GM19438 (cell line): Measurements from ENCODE around the gene VAMP1.
A peak's percentile ranks its signal among the peaks of the same experiment; 100 is the strongest.

ENCODE experiments used
- ATAC-seq: cut with Tn5 transposase; IDR thresholded peaks from one replicate; pipeline ENCODE4 v1.9.1; 2021; ENCODE audit warnings: low read depth; ENCODE audit not compliant: unreplicated experiment

The VAMP1 gene

DNA sequence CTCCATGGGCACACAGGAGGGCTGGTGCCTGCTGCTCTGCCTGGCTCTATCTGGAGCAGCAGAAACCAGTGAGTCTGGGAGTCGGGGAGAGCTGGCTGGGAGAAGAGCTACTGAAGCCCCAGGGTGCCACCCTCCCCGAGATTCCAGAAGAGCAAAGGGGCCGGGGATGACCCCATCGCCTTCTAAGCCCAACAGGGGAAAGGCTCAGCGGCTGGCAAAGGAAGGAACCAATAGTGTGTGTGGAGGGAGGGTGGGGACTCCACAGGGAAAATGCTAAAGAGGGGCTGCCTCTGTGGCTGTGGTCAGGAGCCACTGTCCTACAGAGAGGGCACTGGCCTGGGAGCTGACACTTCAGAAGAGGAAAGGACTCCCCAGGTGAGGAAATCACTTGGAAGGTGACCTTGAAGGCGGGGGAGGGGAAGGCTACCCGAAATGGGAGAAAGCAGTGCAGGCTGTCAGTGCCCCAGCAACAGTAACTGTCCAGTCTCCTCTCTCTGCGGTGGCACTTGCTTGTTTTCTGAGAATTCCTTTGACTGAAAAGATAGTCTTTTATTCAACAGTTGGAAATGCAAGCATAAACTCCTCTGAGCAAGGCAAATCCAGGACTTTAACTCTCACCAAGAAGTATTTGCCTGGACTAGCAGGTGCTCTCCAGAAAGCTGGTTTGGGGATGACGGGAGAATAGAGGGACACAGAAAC lies 18.1 kb downstream of the VAMP1 start:
- ATAC-seq = no peak

DNA sequence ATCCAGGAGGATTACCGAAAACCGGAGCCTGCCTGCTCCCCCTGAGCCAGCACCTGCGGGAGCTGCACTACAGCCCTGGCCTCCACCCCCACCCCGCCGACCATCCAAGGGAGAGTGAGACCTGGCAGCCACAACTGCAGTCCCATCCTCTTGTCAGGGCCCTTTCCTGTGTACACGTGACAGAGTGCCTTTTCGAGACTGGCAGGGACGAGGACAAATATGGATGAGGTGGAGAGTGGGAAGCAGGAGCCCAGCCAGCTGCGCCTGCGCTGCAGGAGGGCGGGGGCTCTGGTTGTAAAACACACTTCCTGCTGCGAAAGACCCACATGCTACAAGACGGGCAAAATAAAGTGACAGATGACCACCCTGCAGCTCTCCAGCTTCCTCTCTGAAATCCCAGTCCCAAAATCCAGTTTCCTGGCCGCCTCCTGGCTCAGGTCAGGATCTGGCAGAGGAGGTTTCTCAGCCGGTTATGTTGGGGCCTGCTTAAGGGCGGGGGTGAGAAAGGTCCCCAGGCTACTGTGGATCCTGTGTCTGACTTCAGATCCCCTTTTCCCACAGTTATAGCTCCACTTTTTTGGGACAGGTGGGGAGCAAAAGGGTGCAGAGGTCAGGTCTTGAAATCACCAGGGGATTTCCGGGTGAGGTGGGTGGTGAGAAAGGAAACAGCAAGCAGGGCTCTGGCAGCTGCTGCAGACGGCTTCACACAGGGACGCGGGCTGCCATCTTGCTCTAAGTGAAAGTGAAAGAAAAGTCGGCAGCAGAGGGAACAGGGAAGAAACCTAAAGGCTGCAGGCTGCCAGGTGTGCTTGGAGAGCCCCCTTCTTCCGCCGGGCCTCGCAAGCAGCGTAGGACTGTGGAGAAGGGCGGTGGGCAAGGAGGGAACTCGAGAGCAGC lies 18.9 kb downstream of the VAMP1 start, which contains the start of gene TAPBPL:
Gene TAPBPL (plus strand): TSS at position 695 of the 897 bp plus-strand sequence. CDS start 207 bp downstream, outside the sequence.
- peak; percentile 57 for ATAC-seq

DNA sequence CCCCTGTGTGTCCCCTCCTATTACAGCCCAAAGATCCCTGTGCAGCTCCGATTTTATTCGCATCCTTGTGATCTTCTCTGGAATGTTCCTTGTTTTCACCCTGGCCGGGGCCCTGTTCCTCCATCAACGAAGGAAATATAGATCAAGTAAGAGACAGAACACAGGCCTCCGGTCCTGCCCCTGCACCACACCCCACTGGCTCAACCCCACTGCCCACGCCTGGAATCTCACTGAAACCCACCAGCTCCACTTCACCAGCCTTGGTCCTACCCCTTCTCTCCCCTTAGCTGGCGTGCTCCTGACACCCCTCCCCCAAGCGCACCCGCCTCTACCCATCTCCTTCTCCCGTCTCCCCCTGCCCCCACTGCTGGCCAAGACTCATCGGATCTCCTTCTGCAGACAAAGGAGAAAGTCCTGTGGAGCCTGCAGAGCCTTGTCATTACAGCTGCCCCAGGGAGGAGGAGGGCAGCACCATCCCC lies 19.6 kb downstream of the VAMP1 start:
- no peak for ATAC-seq

DNA sequence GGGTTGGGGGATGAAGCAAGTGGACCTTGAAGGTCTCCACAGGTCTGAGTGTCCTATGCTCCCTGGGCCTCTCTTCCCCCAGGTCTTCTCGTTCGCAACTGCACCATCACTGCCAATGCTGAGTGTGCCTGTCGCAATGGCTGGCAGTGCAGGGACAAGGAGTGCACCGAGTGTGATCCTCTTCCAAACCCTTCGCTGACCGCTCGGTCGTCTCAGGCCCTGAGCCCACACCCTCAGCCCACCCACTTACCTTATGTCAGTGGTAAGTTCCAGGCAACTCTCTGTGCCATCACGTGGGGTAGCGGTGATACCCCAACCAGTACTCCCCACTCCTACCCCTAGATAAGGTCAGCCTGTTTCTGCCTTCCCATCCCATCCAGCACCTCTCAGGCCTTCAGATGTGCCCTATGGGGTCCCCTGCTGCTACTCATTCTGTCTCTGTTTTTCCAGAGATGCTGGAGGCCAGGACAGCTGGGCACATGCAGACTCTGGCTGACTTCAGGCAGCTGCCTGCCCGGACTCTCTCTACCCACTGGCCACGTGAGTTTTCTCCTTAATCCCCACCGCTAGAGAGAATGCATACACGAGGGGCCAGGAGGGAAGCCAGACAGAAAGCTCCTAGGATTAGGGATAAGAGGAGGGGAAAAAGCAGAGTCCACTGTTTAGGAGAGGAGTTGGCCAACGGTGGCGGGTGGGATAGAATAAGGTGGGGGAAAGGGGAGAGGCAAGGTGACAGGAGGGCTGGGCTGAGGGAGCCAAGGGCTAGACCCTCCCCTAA lies 20.2 kb downstream of the VAMP1 start:
- ATAC-seq = no peak

DNA sequence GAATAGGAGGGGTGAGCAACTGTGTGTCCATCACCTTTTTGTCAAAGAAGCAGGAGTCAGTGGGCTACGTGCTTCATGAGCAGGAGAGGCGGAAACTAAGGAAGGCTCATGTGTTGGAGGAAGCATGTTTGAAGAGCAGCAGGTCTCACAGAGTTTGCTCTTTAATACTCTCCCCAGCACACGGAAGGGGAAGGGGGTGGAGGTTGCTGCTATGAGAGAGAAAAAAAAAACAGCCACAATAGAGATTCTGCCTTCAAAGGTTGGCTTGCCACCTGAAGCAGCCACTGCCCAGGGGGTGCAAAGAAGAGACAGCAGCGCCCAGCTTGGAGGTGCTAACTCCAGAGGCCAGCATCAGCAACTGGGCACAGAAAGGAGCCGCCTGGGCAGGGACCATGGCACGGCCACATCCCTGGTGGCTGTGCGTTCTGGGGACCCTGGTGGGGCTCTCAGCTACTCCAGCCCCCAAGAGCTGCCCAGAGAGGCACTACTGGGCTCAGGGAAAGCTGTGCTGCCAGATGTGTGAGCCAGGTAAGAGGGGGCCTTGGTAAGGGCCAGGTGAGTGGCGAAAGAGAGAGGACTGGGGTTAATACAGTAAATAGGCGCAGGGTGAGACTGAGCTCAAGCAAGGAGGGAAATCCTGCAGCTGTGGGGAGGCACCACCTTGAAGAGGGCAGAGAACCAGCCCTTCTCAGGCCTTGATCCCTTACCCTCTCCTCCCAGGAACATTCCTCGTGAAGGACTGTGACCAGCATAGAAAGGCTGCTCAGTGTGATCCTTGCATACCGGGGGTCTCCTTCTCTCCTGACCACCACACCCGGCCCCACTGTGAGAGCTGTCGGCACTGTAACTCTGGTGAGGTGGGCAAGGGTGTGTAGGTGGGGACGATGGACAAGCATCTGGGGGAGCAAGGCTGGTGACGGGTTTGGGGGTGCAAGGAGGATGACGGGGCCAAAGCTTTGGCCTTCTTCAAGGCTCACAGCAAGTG lies 25.5 kb downstream of the VAMP1 start, which contains the start of gene CD27:
Gene CD27 (plus strand): TSS at position 252 of the 985 bp plus-strand sequence. CDS start 141 bp downstream, at position 393.
- ATAC-seq = no peak

DNA sequence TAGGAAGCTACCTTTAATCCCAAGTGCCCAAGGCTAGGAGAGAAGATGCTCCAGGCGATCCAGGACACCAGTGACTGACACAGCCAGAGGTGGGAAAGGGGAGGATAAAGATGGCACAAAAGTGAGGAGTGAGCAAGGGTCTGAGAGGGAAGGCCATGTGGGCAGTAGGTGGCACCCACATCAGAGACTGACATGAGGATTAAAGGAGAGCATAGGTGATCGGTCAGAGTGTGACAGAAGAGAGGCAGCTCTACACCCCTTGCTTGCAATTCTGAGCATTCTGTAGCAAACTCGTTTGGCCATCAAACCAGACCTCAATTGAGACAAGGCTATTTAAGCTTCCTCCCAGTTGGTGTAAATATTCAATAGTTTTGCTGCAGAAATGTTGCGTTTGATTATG lies 26.4 kb downstream of the VAMP1 start:
- no peak for ATAC-seq

DNA sequence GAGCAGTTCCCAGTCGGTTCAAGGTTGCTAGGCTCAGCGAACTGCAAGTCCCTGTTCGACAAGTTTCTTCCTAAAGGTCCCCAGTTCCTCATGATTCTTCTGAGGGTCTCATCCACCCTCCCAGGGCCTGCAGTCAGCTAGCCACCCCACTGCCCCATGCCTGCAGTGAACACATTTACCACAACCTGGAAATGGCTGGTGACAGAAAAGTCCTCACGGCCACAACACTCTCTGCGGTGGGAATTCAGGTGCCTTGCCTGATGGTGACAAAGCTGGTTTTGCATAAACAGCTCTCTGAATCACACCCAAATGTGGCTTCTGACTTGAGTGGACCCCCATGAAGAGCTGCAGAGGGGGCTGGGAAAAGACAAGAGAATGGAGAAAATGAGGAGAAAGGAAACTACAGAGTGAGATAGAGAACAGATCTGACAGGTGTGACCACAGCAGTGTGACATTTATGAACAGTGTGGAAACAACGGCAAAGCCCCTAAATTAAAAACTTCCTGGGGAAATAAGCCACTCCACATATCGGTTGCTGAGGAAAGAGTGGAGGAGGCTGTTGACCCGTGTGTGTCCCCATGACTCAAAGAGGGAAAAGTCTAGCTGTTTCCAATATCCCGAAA lies 27.0 kb downstream of the VAMP1 start:
- ATAC-seq = peak; percentile 31

DNA sequence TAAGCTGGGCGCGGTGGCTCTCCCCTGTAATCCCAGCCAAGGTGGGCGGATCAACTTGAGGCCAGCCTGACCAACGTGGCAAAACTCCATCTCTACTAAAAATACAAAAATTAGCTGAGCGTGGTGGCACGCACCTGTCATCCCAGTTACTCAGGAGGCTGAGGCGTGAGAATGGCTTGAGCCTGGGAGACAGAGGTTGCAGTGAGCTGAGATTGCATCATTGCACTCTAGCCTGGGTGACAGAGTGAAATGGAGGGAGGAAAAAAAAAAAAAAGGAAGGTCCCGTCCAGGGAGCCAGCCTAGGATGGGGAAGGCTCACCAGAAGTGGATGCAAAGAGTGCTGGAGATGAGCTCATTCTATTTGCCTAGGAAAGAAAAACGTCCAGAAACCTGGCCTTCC lies 27.6 kb downstream of the VAMP1 start:
- no peak for ATAC-seq

DNA sequence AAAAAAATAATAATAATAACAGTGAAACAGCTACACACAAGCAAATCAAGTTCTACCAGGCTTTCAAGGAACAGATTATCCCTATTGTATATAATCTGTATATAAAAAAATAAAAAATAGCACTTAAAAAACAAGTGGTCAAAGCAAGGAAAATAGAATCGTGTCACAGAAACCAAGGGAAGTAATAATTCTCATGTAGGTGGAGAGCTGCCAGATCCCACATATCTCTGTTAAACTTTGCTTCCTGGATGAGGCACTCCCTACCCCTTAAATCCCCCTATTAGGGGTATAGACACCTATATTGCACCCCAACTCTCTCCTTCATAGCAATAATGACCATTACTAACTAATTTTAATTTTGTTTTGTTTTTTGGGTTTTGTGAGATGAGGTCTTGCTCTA lies 30.1 kb downstream of the VAMP1 start:
- no peak for ATAC-seq

DNA sequence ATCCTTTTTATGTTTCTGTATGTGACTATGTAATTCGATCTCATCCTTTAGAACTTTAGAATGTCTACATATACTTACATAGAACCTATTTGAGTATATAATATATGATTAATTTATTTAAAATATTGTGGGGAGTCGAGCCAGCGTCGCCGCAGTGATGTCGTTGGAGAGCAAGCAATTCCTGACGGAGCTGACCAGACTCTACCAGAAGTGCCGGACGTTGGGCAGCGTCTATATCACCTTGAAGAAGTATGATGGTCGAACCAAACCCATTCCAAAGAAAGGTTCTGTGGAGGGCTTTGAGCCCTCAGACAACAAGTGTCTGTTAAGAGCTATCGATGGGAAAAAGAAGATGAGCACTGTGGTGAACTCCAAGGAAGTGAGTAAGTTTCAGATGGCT lies 32.1 kb downstream of the VAMP1 start:
- no peak for ATAC-seq

DNA sequence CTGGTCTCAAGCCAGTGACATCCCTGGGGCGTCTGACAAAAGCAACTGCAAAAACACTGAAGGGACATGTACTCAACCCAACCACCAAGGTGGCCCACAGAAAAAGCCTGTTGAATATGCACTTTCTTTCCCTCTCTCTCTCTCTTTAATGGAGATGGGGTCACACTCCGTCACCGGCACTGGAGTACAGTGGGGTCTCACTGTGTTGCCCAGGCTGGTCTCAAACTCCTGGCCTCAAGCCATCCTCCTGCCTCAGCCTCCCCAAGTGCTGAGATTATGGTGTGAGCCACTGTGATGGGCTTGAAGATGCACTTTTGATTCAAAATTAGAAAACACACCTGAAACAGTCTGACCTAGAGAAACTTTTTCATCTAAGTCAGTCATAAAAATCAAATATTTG lies 32.9 kb downstream of the VAMP1 start:
- no peak for ATAC-seq

DNA sequence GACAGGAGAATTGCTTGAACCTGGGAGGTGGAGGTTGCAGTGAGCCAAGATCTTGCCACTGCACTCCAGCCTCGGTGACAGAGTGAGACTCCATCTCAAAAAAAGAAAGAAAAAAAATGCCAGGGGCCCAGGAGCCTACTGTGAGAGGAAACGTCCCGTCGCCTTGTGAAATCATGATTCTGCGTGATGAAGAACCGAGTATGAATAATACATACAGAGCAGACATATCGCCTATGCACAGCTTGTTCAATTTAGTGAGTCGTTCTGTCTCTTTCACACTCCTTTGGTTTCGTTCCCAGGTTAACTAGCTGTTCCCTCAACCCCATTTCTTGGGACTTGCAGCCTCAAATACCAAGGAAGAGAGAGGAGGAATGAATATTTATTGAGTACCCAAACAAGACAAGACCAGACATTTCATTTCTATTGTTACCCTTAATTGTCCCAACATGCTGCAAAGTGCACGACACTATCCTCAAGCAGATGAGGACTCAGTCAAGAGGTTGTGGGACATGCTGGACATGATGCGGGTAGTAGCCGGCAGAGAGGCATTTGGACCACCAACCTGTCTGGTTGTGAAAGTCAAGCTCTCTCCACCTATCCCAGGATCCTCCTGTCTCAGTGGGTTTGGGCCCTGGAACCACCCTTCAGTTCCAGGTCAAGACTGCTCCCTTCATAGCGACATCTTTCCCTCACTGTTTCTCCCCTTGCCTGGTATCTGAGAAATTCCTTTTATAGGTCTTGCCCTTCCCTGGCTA lies 34.3 kb downstream of the VAMP1 start:
- ATAC-seq = no peak

DNA sequence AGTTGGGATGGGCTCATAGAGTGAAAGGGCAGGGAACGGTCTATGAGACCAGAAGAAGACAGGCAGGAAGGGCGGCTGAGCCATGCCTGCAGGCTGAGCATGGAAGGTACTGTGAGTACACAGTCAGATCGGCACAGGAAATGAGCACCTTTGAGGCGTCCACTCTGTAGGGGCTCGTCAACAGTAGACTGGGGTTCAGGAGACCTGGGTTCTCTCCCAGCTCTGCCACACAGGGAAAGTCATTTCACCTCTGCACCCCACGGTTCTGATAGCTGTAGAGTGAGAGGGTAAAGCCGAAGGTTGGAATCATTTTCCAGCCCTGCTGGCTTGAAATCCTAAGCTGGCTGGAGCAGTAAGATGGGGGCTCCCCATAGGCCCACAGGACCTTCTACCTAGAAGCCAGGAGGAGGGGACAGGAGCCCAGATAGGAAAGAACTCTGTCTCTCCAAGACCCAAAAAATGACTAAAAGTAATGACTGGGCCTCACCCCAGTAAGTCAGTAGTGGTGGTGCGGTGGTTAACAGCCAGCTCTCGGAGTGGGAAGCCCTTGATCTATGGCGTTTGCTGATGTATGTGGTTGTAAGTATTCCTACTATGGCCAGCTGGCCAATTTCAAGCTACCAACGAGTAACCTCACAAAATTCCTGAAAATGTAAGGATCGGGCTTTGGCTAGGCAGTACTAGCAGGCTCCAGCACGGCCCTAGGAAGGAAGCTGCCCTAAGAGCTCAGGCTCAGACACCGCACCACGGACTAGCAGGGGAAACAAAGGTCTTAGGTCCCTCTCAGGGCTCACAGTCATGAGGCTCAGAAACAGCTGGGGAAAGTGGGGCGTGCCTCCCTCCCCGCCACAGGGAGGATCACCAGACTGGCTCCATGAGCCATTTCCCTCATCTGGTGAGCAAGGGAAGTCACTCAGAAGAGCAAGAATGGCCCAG lies 36.0 kb downstream of the VAMP1 start:
- no peak for ATAC-seq

DNA sequence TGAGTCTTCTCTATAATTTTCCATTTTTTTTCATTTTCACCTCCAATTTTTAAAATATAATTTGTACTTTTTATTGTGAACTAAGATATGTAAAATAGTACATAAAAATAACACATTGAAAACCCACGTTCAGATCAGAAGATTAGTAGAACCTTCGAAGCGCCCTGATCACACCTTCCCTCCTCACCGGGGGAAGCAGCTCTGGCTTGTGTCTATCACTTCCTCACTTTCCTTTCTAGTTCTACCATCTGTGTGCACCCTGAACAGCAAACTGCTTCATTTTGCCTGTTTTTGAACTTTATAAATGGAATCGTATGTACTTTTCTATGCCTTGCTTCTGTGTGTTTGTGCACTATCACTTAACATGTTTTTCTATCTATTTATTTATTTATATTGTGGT lies 37.5 kb downstream of the VAMP1 start:
- no peak for ATAC-seq

DNA sequence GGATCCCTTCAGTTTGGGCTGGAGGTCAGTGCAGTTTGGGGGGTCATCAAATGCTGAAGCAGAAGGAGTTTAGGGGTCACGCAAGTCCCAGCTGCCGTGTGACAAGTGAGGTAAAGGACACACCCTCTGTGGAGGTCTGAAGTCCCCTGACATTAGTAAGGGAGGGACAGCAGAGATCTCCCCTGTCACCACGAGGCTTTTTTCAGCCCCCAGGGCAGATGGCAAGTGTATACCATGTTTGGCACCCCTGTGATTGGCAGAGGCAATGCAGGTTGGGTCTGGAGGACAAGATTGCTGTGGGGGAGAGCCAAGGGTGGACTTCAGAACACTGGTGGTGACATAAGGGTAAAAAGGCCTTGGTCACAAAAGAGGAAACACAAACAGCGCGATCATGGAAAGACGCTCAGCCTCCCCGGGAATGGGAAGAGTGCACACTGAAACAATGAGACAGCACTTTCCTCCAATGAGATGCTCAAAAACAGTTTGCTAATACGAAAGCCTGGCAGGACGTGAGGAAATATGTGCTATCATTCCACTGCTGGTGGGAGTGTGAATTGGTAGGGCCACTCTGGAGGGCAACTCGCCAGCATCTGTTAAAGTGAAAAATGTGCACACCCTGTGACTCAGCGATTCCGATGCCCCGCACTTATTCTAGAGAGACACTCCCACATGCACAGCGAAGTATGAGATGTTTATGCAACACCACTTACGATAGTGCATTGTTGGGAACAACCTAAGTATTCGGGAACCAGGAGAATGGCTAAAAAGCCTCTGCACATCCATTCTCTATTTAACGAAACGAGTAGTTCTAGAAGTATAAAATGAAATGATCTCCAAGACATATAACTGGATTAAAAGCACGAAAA lies 40.1 kb downstream of the VAMP1 start:
- ATAC-seq = no peak

DNA sequence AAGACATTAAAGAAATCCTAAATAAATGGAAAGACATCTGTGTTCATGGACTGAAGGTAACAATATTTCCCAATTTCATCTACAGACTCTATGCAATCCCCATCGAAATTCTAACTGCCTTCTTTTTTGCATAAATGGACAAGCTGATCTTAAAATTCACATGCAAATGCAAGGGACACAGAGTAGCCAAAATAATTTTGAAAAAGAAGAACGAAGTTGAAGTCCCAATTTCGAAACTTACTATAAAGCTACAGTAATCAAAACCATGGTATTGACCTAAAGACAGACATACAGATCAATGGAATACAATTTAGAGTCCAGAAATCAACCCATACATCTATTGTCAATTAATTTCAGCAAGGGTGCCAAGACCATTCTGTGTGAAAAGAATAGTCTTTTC lies 42.2 kb downstream of the VAMP1 start:
- no peak for ATAC-seq
